GM23338 (cell line): Measurements from ENCODE around the gene SLC25A24.

ENCODE experiments used
- CREB1 ChIP-seq: fragments of 250-450 bp; sonication (Bioruptor Pico); IDR thresholded peaks from 2 replicates; pipeline ENCODE4 v1.5.0; 2020; ENCODE audit warnings: low read depth, mild to moderate bottlenecking, moderate library complexity
- CTCF ChIP-seq, 2 experiments: fragments of 200-600 bp in 1 of 2; sonication (generic) in 1 of 2; conservative IDR thresholded peaks; 2 replicates each; pipeline versions ENCODE4 v1.5.1 to v1.6.1; 2016 to 2017; ENCODE audit warnings: antibody characterized with exemption in 2 of 2, low read depth in 2 of 2, mild to moderate bottlenecking in 2 of 2, moderate library complexity in 1 of 2
- ETS1 ChIP-seq: IDR thresholded peaks from 2 replicates; pipeline ENCODE4 v1.6.1; 2016; ENCODE audit warnings: antibody characterized with exemption
- EZH2 ChIP-seq: fragments of 200-600 bp; sonication (generic); IDR thresholded peaks from one replicate; pipeline ENCODE4 v1.8.0; 2017; ENCODE audit warnings: antibody characterized with exemption, mild to moderate bottlenecking, low read depth; ENCODE audit not compliant: unreplicated experiment
- EZH2phosphoT487 ChIP-seq: fragments of 200-600 bp; sonication (generic); IDR thresholded peaks from one replicate; pipeline ENCODE4 v1.8.1; 2018; ENCODE audit warnings: antibody characterized with exemption; ENCODE audit not compliant: unreplicated experiment
- JUNB ChIP-seq: IDR thresholded peaks from one replicate; pipeline ENCODE4 v1.6.1; 2016; ENCODE audit warnings: antibody characterized with exemption; ENCODE audit not compliant: unreplicated experiment
- NANOG ChIP-seq: IDR thresholded peaks from 2 replicates; pipeline ENCODE4 v1.6.1; 2016; ENCODE audit warnings: antibody characterized with exemption, borderline replicate concordance
- POLR2AphosphoS5 ChIP-seq: IDR thresholded peaks from 2 replicates; pipeline ENCODE4 v1.6.1; 2016; ENCODE audit warnings: antibody characterized with exemption, low read depth
- REST ChIP-seq: IDR thresholded peaks from one replicate; pipeline ENCODE4 v1.6.1; 2018; ENCODE audit warnings: antibody characterized with exemption; ENCODE audit not compliant: unreplicated experiment
- STAT1 ChIP-seq: IDR thresholded peaks from one replicate; pipeline ENCODE4 v1.6.1; 2016; ENCODE audit warnings: antibody characterized with exemption; ENCODE audit not compliant: unreplicated experiment
- ZNF114 ChIP-seq: fragments of 250-450 bp; sonication (Bioruptor Pico); IDR thresholded peaks from 2 replicates; pipeline ENCODE4 v1.5.0; 2020; ENCODE audit warnings: mild to moderate bottlenecking, moderate library complexity
- ZNF331 ChIP-seq: fragments of 250-450 bp; sonication (Bioruptor Pico); IDR thresholded peaks from 2 replicates; pipeline ENCODE4 v1.5.0; 2020; ENCODE audit warnings: low read depth, mild to moderate bottlenecking, moderate library complexity
- ZNF462 ChIP-seq: fragments of 250-450 bp; sonication (Bioruptor Pico); IDR thresholded peaks from 2 replicates; pipeline ENCODE4 v1.5.0; 2020; ENCODE audit warnings: mild to moderate bottlenecking, moderate library complexity

GRCh38 chr1:108085628-108086027 lies 114.5 kb downstream of the SLC25A24 start:
- no peak for TF ChIP-seq CTCF (conservative IDR thresholded peaks at IDR 0.05; ENCODE audit: low read depth in 2 of 2)
- TF ChIP-seq POLR2AphosphoS5: no peak
- TF ChIP-seq JUNB: no peak
- TF ChIP-seq REST: no peak
- TF ChIP-seq EZH2: no peak
- no peak for TF ChIP-seq EZH2phosphoT487
- no peak for TF ChIP-seq NANOG
- TF ChIP-seq STAT1: no peak
- TF ChIP-seq CREB1 (CRISPR knock-in tag): no peak
- TF ChIP-seq ETS1: no peak
- no peak for TF ChIP-seq ZNF331
- no peak for TF ChIP-seq ZNF114 (CRISPR knock-in tag)
- no peak for TF ChIP-seq ZNF462 (CRISPR knock-in tag)
